Measurements from ENCODE around the gene ZNF22. TPM values are rescaled to one million over a fixed set of nuclear protein-coding genes. Genes with fewer than 3 reads are reported as not detected.

ZNF22 gene
- total RNA-seq, 6 experiments from 2014 or later = 10.3 to 25.2 (median 12.2) TPM

DNA sequence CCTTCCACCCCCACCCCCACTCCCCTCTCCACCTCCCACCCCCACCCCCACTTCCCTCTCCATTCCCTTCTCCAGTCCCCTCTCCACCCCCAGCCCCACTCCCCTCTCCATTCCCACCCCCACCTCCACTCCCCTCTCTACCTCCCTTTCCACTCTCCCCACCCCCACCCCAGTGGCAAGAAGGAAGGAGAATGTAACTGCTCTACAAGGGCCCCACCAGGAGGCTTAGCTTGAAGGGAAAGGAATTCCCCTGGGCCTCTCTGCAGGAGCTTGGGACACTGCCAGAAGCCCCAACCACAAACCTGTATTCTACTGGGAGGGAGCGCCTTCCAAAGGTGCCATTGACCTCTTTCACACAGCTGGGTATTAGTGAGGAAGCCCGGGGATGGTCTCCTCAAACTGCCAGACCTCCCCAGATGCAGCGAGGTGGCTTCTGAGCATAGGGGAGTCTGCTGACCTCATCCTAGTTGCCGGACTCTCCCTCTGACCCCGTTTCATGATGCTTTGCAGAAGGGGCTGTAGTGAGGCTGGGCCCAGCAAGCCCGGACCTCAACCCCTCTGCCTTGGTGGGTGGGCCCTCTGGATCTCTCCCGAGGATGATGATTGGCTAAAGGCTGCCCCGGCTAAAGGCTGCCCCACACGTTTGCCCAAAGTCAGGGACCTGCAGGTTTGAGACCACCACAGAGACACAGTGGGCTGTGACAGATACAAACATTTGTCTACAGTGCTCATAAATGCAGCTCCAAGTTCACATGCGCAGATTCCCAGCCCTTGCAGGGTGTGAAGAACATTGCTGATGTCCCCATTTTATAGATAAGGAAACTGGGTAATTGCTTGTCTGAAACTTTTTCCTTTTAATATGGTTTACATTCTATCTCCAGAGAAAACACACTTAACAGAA, 25.0 kb upstream of the ZNF22 start:
- TF ChIP-seq, protein P1, sequence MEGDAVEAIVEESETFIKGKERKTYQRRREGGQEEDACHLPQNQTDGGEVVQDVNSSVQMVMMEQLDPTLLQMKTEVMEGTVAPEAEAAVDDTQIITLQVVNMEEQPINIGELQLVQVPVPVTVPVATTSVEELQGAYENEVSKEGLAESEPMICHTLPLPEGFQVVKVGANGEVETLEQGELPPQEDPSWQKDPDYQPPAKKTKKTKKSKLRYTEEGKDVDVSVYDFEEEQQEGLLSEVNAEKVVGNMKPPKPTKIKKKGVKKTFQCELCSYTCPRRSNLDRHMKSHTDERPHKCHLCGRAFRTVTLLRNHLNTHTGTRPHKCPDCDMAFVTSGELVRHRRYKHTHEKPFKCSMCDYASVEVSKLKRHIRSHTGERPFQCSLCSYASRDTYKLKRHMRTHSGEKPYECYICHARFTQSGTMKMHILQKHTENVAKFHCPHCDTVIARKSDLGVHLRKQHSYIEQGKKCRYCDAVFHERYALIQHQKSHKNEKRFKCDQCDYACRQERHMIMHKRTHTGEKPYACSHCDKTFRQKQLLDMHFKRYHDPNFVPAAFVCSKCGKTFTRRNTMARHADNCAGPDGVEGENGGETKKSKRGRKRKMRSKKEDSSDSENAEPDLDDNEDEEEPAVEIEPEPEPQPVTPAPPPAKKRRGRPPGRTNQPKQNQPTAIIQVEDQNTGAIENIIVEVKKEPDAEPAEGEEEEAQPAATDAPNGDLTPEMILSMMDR (IDR thresholded peaks at IDR 0.05) = no peak
- TF ChIP-seq POLR2A (IDR thresholded peaks at IDR 0.05) = no peak
- no peaks in the 10 kb centered on the region for H3K27me3 ChIP-seq
- intact Hi-C loops (cut with DNase I) = no loop called here
- peak overlapping the region; percentile 68 to 83 (median 81) for H3K4me3 ChIP-seq
- ATAC-seq (peak; percentile 1 to 4 (median 3)), DNase-seq (peak in 1 of 3 donors; percentile 77)
- peak overlapping the region; percentile 90 to 96 (median 93) for H3K27ac ChIP-seq
- peaks cover 0 to 14% (median 2%) of the 10 kb centered on the region in 4 donors for H3K36me3 ChIP-seq
- H3K4me1 ChIP-seq = peaks cover 0 to 47% (median 22%) of the 10 kb centered on the region in 4 donors
- H3K9me3 ChIP-seq = no peaks in the 10 kb centered on the region
- 10% methylated on average over 7 of the region's 10 CpGs for WGBS (ENCODE audit: insufficient coverage, low coverage, low lambda C conversion rate, missing lambda C conversion rate)

DNA sequence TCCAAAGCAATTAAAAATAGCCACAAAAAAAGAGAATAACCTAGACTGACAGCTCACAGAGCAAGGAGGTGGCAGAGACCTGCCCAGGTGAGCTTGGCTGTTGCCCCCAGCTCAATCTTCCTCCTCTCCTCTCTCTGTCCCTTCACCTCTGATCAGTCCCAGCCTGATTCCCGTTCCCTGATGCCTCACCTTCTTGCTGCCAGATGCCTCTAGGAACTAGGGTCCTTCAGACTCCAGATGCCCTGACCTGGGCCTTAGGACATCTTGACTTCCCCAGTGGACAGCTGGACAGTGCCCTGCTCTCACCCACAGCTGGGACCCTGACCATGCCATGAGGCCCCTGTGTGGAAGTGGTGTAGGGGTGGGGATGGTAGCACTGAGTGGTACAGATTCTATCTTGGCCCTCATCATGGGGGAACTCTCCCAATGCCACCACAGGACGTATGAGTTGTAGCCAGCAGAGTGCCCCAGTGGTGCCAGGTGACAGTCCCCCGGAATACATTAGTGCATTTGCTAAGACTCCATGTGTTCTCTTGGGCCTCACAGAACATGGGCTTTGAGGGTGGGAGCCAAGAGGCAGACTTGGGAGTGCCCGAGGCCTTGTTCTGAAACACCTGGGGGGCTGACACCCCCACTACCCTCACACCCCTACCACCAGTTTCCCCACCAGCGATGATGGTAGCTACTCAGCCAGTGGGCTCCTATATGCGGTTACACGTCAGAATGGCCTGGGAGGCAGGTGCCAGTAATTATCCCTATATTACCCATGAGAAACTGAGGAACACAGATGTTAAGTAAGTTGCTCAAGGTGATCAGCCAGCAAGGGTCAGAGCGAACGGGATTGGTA, 24.1 kb upstream of the ZNF22 start:
- WGBS (ENCODE audit: insufficient coverage, low coverage, low lambda C conversion rate, missing lambda C conversion rate) = 33% methylated on average over 3 of the region's 9 CpGs
- peaks cover 0 to 56% (median 24%) of the 10 kb centered on the region in 4 donors for H3K4me1 ChIP-seq
- H3K9me3 ChIP-seq = no peaks in the 10 kb centered on the region
- no peak for TF ChIP-seq POLR2A (IDR thresholded peaks at IDR 0.05)
- TF ChIP-seq, protein P1 (IDR thresholded peaks at IDR 0.05) = no peak
- ATAC-seq (no peak), DNase-seq (peak in 1 of 3 donors; percentile 42)
- intact Hi-C loops (cut with DNase I) = no loop called here
- peak overlapping the region; percentile 90 to 96 (median 93) for H3K27ac ChIP-seq
- H3K27me3 ChIP-seq = no peaks in the 10 kb centered on the region
- H3K36me3 ChIP-seq = peaks cover 0 to 5% (median 2%) of the 10 kb centered on the region in 4 donors
- H3K4me3 ChIP-seq = peak overlapping the region; percentile 68 to 83 (median 81)

DNA sequence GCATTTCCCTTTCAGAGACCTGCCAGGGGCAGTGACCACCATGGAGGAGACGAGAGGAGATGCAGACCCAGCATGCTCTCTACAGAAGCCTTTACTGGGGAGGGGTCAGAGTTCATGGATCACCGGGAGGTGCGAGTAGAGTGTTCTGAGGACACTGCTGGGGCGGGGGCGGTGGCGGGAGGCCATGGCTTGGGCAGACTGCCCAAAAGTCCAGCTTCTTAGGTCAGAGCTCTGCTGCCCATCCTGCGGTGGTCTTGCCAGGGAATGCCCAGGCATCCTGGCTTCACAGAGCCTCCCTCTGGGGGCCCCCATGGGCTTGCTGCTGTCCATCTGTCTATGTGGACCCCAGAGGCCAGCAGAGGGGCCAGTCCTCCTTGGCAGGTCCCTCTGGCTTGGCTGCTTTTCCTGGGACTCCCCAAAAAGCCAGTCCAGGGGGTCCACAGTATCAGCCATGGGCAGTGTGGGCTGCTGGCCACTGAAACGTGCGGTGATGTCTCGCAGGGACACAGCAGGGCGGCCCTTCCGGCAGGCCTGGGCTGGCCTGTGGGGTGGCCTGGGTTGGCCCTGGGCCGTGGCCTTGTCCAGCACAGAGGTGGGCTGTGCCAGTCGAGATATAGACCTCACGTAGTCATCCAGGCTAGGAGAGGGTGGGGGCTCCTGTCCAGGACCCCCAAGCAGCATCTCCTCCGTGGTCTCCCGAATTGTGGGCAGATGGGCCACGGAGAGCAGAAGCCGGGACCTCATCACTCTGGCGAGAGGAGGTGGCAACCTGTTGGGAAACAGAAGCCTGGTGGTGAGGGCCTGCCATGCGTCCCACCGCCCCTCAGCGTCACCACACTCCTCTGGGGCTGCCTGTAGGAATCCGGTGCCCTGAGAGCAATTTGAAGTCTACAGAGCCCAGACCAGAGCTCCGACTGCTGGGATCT, 23.2 kb upstream of the ZNF22 start:
- peak overlapping the region; percentile 68 to 83 (median 81) for H3K4me3 ChIP-seq
- 0% methylated on average over 4 of the region's 25 CpGs for WGBS (ENCODE audit: insufficient coverage, low coverage, low lambda C conversion rate, missing lambda C conversion rate)
- peaks cover 0 to 3% (median 0%) of the 10 kb centered on the region in 4 donors for H3K36me3 ChIP-seq
- DNase-seq (peak in 1 of 3 donors; percentile 48), ATAC-seq (peak in 2 of 4 donors; percentile 0 to 10)
- intact Hi-C loops (cut with DNase I) = no loop called here
- peak overlapping the region; percentile 90 to 96 (median 93) for H3K27ac ChIP-seq
- H3K9me3 ChIP-seq = no peaks in the 10 kb centered on the region
- peak; percentile 10 for TF ChIP-seq POLR2A (IDR thresholded peaks at IDR 0.05)
- TF ChIP-seq, protein P1 (IDR thresholded peaks at IDR 0.05) = peak in 1 of 4 donors; percentile 6
- H3K4me1 ChIP-seq = peaks cover 0 to 66% (median 31%) of the 10 kb centered on the region in 4 donors
- H3K27me3 ChIP-seq = no peaks in the 10 kb centered on the region

DNA sequence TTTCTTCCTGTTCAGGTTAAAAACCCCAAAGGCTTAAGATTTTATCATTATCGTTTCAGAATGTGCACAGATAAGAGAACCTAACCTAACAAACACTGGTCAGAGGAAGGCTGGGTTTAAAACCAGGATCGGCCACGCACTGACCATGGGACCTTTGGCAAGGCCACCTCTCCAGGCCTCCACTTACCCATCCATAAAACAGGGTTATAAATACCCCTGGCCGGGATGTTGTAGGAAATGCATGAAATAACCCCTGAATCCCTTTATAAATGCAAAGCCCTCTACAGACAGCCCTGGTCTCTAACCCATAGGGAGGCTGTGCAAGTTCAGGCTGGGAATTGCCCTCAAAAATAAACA, 22.5 kb upstream of the ZNF22 start:
- Histone ChIP-seq H3K9me3 (no peaks in the 10 kb centered on the region), H3K27ac (peak overlapping the region; percentile 90 to 96 (median 93)), H3K4me1 (peaks cover 0 to 71% (median 31%) of the 10 kb centered on the region in 4 donors), H3K36me3 (peaks cover 0 to 3% (median 0%) of the 10 kb centered on the region in 4 donors), H3K27me3 (no peaks in the 10 kb centered on the region), H3K4me3 (peak overlapping the region; percentile 68 to 83 (median 81))
- no peak for TF ChIP-seq POLR2A (IDR thresholded peaks at IDR 0.05)
- TF ChIP-seq, protein P1 (IDR thresholded peaks at IDR 0.05) = no peak
- intact Hi-C loops (cut with DNase I) = no loop called here
- DNase-seq = peak in 1 of 3 donors; percentile 42
- 2% methylated on average over 4 of the region's 4 CpGs for WGBS (ENCODE audit: insufficient coverage, low coverage, low lambda C conversion rate, missing lambda C conversion rate)
- ATAC-seq = no peak
